ENCODE data around the gene TRIM25.

Gene TRIM25

DNA sequence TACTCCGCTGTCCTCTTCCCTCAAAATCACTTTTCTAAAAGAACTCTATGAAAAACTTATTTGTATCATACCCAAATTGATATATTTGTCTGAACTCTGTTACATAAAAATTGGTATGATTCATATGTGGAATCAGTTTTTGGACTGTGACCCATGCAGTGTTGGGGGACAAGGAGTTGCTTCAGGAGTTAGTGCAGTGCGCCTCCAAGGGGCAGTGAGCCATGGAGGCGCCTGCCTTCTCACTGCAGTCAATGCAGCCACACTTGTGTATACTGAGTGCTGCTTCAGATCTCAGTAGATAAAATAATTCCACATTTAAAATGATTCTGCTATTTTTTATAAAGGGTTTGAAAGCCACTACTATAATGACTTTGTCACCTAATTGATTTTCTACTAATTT is 47.4 kb downstream of the TRIM25 start:
- no peak for DNase-seq (ENCODE audit: low spot score)
- TF ChIP-seq, protein P1, sequence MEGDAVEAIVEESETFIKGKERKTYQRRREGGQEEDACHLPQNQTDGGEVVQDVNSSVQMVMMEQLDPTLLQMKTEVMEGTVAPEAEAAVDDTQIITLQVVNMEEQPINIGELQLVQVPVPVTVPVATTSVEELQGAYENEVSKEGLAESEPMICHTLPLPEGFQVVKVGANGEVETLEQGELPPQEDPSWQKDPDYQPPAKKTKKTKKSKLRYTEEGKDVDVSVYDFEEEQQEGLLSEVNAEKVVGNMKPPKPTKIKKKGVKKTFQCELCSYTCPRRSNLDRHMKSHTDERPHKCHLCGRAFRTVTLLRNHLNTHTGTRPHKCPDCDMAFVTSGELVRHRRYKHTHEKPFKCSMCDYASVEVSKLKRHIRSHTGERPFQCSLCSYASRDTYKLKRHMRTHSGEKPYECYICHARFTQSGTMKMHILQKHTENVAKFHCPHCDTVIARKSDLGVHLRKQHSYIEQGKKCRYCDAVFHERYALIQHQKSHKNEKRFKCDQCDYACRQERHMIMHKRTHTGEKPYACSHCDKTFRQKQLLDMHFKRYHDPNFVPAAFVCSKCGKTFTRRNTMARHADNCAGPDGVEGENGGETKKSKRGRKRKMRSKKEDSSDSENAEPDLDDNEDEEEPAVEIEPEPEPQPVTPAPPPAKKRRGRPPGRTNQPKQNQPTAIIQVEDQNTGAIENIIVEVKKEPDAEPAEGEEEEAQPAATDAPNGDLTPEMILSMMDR (conservative IDR thresholded peaks at IDR 0.05; ENCODE audit: low read depth), result 0 out of 2 replicates have a peak, but pooled peaks have one; percentile 11
- H3K27ac ChIP-seq, result no peak overlapping the region
- ChIA-PET CTCF (interaction anchor here (0.6 kb wide), 1 partner anchor 9 kb away, joined by 4 read pairs; no protein-coding TSS in a partner anchor), POLR2A (ENCODE audit: low non-redundant PET) (no interaction called here)

DNA sequence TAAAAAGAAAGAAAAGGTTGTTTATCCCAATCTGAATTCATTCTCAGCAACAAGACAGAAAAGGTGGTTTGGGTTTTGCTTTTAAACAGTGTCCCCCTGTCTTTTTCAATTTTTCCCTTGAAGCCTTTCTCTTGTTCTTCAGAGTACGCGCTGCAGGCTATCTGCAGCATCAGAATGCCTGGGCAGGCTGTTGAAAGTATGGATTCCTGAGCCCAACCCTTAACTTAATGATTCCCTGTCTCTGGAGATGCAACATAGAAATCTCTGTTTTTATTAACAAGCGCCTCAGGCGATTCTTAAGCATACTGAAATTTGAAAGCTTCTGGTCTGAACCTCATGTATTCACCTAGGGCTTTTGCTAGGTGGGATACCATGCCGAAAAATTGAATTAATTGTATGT is 47.8 kb downstream of the TRIM25 start:
- ChIA-PET POLR2A (ENCODE audit: low non-redundant PET) (no interaction called here), CTCF (interaction anchor here (0.6 kb wide), 1 partner anchor 9 kb away, joined by 4 read pairs; no protein-coding TSS in a partner anchor)
- H3K27ac ChIP-seq, result no peak overlapping the region
- no peak for DNase-seq (ENCODE audit: low spot score)
- TF ChIP-seq, protein P1 (conservative IDR thresholded peaks at IDR 0.05; ENCODE audit: low read depth), result no peak

DNA sequence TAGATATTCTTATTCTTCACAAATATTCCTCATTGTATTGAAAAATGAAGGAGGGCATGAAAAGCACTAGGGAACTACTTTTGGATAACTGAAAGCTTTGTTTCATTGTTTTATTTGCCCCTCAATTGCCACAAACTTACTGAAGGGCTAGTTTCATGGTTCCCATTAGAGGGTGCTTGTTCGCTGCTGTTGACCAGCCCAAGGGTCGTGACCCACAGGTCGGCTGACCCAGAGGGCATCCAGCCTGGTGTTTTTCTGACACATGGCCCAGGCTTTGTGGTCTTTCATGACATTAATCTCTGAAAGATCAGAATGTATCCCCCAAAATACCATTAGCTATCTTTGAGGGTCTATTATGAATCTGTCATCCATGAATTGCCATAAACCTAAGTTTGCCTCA is 49.9 kb downstream of the TRIM25 start:
- DNase-seq (ENCODE audit: low spot score), result no peak
- POLR2A ChIA-PET (ENCODE audit: low non-redundant PET), result no interaction called here
- no peak overlapping the region for H3K27ac ChIP-seq
- CTCF ChIA-PET, result interaction anchor here (0.5 kb wide), 1 partner anchor 16 kb away, joined by 3 read pairs; no protein-coding TSS in a partner anchor
- TF ChIP-seq, protein P1 (conservative IDR thresholded peaks at IDR 0.05; ENCODE audit: low read depth), result no peak

DNA sequence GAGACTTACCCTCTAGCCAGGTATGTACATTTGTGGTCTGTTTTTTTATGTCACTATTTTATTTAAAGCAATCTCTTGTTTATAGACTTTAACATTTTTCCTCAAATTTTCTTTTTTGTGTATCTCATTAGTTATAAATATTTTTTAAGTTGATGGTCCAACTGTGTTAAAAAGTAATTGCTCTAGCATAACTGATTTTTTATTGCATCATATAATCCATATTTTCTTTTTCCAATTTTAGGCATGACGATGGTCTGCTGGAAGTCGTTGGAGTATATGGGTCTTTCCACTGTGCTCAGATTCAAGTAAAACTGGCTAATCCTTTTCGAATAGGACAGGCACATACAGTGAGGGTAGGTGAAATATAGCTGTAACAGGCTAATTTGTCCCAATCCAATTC is 52.0 kb downstream of the TRIM25 start:
- H3K27ac ChIP-seq, result no peak overlapping the region
- ChIA-PET CTCF (no interaction called here), POLR2A (ENCODE audit: low non-redundant PET) (no interaction called here)
- DNase-seq (ENCODE audit: low spot score), result no peak
- TF ChIP-seq, protein P1 (conservative IDR thresholded peaks at IDR 0.05; ENCODE audit: low read depth), result no peak

DNA sequence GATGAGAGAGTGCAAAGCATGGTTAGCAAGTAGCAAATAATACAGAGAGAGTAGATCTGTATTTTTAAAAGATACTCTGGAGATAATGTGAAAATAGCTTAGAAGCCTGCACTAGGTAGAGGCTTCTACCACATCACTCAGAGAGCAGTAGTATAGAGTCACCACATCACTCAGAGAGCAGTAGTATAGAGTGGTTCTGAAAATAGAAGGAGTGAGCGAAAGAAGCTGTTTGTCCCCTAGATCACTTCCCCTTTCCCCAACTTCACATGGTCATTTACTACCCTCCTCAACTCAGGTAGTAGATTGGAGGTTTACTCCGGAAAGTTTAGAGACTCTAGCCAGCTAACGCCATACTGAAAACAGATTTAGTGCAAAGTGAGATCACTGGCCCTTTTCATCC is 62.8 kb downstream of the TRIM25 start:
- ChIA-PET CTCF (no interaction called here), POLR2A (ENCODE audit: low non-redundant PET) (no interaction called here)
- no peak overlapping the region for H3K27ac ChIP-seq
- TF ChIP-seq, protein P1 (conservative IDR thresholded peaks at IDR 0.05; ENCODE audit: low read depth), result no peak
- DNase-seq (ENCODE audit: low spot score), result no peak

DNA sequence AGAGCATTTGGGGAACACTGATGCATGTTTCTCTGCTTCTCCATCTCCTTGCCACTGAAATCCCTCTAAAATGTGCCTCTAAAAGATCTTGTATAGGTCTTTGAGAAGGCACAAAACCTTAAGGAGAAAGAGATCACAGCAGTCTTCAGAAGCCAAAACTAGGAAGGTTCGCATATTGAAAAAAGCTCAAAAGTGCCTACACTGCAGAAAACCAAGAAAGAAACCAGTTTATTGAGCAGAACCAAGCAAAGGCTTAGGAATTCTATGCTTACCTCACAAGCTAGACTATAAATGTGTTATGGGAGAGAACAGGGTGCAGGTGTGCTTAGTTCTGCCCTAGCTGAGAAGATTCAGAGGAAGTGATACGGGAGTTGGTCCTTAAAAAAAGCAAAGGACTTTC is 63.3 kb downstream of the TRIM25 start:
- ChIA-PET CTCF (no interaction called here), POLR2A (ENCODE audit: low non-redundant PET) (no interaction called here)
- DNase-seq (ENCODE audit: low spot score), result no peak
- no peak overlapping the region for H3K27ac ChIP-seq
- TF ChIP-seq, protein P1 (conservative IDR thresholded peaks at IDR 0.05; ENCODE audit: low read depth), result no peak

DNA sequence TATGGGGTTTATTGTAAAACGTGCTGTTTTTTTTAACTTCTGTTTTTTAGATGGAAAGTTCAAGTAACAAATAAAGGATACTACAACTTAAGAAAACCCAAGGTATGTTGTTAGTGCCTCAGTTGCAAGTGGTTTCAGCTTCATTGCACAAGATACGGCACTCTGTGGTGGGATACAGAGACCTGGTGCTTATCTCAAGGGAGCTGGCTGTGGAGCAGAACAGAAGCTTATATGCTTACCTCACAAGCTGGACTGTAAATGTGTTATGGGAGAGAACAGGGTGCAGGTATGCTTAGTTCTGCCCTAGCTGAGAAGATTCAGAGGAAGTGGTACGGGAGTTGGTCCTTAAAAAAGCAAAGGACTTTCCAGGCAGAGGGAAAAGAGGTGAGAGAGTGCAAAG is 64.7 kb downstream of the TRIM25 start:
- TF ChIP-seq, protein P1 (conservative IDR thresholded peaks at IDR 0.05; ENCODE audit: low read depth), result no peak
- no peak for DNase-seq (ENCODE audit: low spot score)
- ChIA-PET POLR2A (ENCODE audit: low non-redundant PET) (no interaction called here), CTCF (interaction anchor here (0.6 kb wide), 1 partner anchor 61 kb away, joined by 3 read pairs; no protein-coding TSS in a partner anchor)
- no peak overlapping the region for H3K27ac ChIP-seq
